HG02970 (cell line): ENCODE measurements around the gene CMTM5.
"Not testable (repeated sequence)": the region's sequence is repeated elsewhere in the genome, so short reads cannot be mapped to it uniquely, and the experiment has no call there.

Experiments
- ATAC-seq: cut with Tn5 transposase; IDR thresholded peaks from one replicate; pipeline ENCODE4 v1.9.1; 2021; ENCODE audit warnings: mild to moderate bottlenecking, moderate library complexity, moderate number of reproducible peaks; ENCODE audit not compliant: unreplicated experiment, low FRiP score

CMTM5 gene

GRCh38 chr14:23377573-23378563 lies 1.0 kb downstream of the CMTM5 start:
- no peak for ATAC-seq

- no peak for ATAC-seq
Measured at GRCh38 chr14:23378612-23379220, 1.9 kb downstream of the CMTM5 start.

GRCh38 chr14:23379366-23380196 lies 2.7 kb downstream of the CMTM5 start:
- ATAC-seq: no peak

GRCh38 chr14:23380197-23380914 lies 3.5 kb downstream of the CMTM5 start:
- no peak for ATAC-seq

GRCh38 chr14:23380976-23381375 lies 4.1 kb downstream of the CMTM5 start:
- ATAC-seq: no peak

GRCh38 chr14:23381871-23382270 lies 5.0 kb downstream of the CMTM5 start:
- no peak for ATAC-seq

GRCh38 chr14:23382276-23382675 lies 5.4 kb downstream of the CMTM5 start:
- ATAC-seq: no peak

GRCh38 chr14:23382731-23383440 lies 6.0 kb downstream of the CMTM5 start:
- no peak for ATAC-seq

GRCh38 chr14:23384364-23385080 lies 7.7 kb downstream of the CMTM5 start:
- no peak for ATAC-seq

GRCh38 chr14:23385244-23385641 lies 8.4 kb downstream of the CMTM5 start:
- ATAC-seq: no peak

GRCh38 chr14:23385642-23386265 lies 8.9 kb downstream of the CMTM5 start:
- no peak for ATAC-seq

- not testable (repeated sequence) for ATAC-seq
Measured at GRCh38 chr14:23386266-23386657, 9.4 kb downstream of the CMTM5 start.

- no peak for ATAC-seq
Measured at GRCh38 chr14:23386999-23387398, 10.2 kb downstream of the CMTM5 start.

- no peak for ATAC-seq
Measured at GRCh38 chr14:23387916-23388882, 11.4 kb downstream of the CMTM5 start.

GRCh38 chr14:23388996-23389395 lies 12.2 kb downstream of the CMTM5 start:
- no peak for ATAC-seq

GRCh38 chr14:23389396-23389795 lies 12.6 kb downstream of the CMTM5 start:
- ATAC-seq: no peak

GRCh38 chr14:23389871-23390270 lies 13.0 kb downstream of the CMTM5 start:
- not testable (repeated sequence) for ATAC-seq
